ENCODE measurements around the gene EVPL.
"Not testable (repeated sequence)": the region's sequence is repeated elsewhere in the genome, so short reads cannot be mapped to it uniquely, and the experiment has no call there.

EVPL gene

DNA sequence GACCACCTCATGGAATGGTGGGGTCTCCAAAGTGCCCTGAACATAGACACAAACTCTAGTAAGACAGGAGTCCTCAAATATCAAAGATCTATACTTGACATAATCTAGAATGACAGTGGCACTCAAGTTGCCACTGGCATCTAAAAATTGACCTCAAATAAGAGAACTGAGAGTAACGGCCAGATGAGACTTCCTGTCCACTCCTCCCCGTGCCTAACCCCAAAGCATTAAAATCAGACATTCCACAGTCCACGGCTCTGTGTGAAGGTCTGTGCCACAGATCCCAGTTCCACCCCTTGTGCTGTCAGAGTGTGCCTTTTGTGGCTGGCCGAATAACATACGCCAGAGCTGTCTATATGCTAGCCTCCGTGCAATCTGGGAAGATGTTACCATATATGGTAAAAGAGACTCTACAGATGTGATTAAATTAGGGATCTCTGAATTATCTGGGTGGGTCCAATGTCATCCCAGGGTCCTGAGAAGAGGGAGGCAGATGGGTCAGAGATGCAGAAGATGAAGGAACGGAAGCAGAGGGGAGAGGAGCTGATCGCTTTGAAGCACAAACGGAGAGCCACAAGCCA lies 21.0 kb upstream of the EVPL start:
- no peak for DNase-seq

DNA sequence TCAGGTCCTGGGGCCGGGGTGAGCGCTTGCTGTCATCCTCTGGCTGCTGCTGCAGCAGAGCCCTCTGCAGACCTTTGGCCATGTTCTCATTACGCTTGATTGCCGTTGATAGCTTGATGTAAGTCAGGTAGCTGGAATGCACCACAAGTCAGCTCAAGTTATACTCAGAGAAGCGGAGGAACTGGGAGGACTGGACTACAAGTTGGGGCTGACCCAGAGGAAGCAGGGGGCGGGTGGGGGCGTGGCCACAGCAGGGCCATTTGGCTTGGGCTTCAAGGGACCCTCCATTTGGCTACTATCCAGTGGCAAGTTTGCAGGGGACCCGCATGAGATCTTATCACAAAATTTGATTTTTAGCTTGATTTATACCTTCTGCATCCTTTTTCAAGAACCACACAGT lies 19.0 kb upstream of the EVPL start:
- DNase-seq, result no peak

DNA sequence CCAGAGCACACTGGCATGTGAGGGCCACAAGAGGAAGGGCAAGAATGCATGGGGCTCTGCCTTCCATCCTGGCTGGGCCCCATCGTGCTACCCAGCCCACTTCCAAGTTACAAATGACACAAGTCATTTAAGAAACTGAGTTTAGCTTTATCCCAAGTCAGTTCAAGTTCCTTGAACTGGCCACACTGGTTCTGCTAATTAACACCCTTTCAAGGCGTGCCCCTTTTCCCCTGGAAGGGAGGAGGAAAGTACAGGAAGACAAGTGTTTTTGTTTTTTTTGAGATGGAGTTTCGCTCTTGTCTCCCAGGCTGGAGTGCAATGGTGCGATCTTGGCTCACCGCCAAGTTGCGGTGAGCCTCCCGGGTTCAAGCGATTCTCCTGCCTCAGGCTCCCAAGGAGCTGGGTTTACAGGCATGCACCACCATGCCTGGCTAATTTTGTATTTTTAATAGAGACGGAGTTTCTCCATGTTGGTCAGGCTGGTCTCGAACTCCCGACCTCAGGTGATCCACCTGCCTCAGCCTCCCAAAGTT lies 17.4 kb upstream of the EVPL start:
- not testable (repeated sequence) for DNase-seq

DNA sequence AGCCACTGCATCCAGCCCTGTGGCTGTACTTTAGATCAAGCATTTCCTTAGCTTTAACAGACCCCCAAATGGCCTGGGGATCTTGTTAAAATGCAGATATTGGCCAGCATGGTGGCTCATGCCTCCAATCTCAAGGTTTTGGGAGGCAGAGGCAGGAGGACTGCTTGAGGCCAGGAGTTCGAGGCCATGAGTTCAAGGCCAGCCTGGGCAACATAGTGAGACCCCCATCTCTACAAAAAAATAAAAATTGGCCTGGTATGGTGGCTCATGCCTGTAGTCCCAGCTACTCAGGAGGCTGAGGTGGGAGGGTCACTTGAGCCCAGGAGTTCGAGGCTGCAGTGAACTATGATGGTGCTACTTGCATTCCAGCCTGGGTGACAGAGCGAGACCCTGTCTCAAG lies 15.8 kb upstream of the EVPL start:
- DNase-seq, result not testable (repeated sequence)

DNA sequence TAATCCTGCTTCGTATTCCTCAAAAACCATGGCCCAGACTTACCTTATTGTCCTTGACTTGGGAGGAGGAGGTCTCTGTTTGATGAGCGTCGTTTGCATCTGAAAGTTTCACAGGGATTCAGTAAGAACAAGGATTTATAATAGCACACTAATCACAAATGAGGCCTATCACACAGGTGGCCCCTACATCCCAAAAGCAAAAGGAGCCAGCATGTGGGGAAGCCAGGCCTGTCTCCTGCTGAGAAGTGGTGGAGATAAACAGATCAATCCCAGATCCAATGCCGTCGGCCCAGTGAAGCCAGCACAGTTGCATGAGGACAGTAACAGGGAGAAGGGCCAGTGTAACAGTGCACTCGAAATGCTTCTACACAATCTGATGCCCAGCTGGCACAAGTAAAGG lies 13.3 kb upstream of the EVPL start:
- DNase-seq, result no peak

DNA sequence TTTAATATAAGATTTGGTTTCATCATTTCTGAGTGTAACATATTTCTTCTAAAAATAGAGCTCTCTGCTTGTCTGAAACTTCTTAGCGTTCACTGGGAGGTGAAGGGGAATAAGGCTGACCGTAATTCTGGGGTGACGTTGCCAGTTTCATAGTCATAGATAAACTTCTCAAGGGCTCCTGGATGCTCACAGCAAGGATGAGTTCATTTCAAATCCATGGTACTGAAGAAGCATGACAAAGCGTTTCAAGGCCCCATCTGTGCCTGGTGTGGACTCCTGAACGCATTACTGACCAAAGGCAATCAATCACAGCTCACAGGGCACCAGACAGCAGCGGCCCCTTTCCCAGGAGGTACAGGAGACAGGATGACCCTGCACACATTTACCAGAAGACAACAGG lies 12.0 kb upstream of the EVPL start:
- no peak for DNase-seq

DNA sequence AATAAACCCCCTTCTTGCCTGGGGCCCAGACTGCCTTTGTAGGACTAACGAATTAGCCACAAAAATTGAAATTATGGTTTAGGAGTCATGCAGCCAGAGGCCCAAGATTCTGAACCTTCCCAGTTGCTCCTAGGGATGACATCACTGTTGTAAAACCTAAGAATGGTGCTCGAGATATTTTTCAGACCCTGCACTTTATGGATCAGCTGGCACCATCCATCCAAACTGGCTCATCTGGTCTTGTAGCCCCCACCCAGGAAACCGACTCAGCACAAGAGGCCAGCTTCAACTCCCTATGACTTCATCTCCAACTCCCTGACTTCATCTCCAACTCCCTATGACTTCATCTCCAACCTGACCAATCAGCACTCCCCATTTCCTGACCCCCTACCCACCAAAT lies 10.9 kb upstream of the EVPL start:
- DNase-seq, result no peak

DNA sequence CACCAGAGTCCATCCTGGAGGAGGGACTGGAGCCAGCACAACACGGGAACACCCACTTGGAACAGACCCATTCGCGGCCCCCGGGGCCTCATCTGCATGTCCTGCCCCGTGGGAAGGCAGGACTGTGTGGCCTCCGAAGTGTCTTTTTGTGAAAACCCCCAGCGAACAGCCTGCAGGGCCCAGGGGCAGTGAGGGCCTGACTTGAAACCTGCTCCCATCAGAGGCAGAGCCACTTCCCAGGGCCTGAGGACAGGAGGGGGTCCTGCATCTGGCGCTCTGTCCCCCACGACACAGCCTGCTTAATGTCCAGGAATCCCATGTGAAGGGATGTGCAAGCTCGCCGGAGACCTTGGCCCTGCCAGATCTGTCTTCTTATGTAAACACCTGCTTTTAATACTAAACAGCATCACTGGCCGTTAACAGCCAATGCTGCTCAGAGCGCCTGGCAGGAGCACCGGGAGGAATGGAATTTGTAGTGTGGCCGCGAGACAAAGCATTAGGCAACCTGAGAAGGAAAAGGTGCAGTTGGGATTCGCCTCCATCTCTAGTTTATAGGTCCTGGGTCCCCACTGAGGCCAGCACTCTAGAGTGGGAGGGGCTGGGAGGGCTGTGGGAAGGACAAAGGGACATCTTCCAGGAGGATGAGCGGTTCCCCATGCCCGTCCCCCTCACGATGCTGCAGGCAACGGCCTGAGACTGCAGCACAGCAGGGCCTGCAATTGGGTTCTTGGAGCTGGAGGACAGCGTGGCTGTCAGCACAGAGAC lies 9.6 kb upstream of the EVPL start:
- DNase-seq, result no peak

DNA sequence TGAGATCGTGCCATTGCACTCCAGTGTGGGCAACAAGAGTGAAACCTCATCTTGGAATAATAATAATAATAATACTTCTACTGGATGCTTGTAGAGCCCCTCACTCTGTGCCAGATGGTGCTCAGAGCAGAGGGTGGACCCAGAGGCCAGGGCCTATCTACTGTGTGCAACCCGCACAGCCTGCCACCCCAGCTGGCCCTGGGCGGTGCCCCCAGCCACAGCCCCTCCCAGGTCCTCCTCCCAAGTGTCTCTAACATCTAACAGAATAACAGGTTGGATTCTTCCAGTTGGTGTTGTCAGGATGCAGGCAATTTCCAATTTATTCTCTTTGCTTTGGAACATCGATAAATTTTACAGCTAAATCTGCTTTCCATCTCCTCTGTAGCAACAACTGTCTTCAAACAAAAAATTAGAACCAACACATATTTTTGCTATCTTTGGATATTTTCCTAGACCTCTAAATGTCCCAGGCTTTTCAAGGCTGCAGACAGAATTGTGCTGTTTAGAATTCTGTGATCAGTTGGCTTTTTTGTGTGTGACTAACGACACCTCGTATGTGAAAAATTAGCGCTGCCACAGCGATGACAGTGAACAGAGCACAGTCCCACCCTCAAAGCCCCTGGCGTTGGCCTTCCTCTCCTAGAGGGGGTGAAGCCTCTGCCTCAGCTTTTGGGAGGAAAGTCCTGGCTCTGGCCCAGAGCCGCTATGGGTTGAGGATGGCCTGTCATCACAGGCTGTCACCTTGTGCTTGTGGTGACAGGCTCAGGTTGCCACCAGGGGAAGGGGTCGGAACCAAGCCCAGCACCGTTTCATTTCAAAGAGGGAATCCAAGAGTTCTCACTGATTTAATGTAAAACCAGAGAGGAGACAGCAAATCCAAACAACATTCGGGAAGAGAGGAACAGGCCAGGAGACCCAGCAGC lies 7.6 kb upstream of the EVPL start:
- DNase-seq, result no peak

DNA sequence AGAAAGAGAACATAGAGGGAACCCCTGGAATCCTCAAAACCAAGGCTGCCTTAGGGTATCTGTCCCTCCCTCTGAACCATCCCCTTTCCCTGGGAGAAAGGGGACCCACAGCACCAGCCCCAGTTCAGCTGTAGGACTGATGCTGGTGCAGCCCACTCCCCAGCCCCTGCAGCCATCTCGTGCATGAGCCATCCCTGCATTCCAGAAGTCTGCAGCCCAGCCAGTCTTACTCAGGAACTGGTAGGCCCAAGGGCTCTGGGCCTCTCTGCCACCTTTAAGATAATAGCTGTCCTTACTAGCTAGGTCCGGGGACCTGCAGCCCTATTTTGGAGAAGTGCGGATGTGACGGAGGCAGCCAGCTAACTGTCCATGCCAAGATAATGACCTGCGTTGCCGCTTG lies 6.0 kb upstream of the EVPL start:
- no peak for DNase-seq

DNA sequence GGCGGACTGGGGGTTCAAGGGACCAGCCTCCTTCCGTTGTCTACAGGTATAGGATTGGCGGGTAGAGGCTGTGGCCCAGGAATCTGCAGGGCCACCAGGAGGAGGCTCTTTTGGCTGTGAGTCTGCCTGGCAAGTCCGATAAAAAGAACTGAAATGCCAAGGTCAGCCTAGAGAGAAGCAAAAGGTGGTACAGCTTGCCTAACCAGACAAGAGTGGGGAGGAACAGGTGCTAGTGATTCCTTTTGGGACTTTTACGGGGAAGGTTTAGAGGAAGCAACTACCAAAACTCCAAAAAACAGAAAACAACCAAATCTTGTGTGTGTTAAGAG lies 5.6 kb upstream of the EVPL start:
- no peak for DNase-seq

DNA sequence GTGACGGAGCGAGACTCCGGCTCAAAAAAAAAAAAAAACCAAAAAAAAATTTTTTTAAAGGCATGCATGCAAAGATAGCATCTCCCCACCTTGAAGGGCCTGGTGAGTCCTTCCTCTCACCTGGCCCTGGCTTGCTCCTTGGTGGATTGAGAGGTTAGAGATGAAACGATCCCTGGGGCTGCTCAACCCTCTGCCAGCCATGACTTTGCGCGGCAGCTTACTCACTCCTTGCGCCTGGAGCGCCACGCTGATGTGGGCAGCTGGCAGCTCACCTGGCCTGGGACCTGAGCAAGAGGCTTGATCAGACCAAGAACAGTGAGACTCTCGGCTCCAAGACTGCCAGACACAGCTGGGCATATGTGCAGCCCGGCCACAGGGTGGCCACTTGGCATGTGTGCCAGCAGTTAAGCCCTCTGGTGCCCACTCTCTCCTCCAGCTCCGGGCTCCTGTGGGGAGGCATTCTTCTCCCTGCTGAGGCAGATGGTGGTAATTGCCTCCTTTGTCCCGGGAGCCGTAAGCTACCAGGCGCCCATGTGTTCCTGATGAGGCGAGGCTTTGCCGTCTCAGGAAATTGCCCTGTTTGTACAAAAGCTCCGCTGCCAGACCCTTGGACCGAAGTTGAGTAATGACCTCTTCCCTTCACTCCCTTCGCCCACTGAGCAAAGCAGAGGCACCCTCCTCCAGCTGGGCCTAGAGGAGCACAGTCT lies 5.1 kb upstream of the EVPL start:
- DNase-seq, result no peak

DNA sequence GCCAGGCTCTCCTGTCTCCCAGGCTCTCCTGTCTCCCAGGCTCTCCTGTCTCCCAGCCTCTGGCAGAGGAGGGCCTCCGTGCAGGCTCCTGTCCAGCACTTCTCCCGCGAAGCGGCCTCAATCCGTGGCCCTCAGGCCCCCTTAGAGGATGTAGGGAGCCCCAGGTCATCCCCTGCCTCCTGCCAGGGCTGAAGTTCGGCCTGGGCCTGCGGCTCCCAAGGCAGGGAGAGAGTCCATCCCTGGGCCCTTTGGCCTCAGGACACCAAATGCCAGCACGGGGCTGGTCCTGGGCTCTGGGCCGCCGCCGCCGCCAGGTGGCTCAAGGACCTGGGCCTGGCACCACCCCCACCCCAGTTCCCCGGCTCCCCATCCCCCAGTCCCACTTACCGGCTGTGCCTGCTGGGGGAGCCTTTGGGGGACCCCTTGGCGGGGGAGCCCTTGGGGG lies 370 bp downstream of the EVPL start:
- no peak for DNase-seq

DNA sequence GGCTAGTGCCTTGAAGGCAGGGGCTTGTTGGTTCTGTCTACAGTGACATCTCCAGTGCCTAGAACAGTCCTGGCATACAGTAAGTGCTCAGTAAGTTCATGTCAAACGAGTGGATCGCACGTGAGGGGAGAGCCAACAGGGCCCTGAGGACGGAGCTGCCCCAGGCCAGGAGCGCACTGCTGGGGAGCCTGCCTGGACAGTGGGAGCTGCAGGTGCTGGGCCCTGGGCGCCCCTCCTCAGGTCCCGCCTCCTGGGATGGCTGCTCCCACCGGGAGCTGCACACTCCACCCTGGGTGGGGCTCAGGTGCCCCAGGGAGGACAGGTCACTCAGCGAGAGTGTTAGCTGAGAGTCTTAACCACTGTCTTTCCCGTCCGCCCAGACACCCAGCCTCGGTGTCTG lies 1.8 kb downstream of the EVPL start:
- no peak for DNase-seq

DNA sequence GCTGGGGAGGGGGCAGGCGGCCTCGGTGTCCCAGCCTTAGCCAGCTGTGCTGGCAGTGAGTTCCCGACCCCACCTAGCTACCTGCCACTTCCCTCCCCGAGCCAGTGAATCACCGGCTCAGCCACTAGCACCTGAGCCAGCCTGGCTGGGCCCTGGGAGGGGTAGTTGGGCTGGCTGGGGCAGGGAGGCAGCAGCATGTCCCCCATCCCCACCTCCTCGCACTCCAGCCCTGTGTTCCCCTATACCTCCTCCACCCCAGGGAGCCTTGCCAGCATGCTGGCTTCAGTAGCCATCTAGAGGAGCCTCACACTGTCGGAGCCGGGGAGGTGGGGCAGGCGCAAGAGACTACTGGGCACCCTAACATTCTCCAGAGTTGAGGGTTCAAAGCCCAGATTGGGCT lies 2.8 kb downstream of the EVPL start:
- DNase-seq, result no peak

DNA sequence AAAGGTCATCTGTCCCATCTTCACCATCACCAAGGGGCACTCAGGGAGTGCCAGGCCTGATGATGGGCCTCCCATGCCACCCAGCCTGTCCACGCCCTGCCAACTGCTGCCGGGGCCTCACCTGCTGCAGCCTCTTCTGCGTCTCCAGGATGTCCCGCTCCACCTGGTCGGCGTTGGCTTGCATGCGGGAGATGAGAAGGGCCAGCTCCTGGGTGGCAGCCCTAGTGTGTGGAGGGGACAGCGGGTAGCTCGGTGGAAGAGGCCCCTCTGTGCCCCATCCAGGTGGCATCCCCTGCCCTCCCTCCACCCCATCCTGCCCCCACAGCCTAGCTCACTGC lies 3.2 kb downstream of the EVPL start:
- DNase-seq, result no peak

DNA sequence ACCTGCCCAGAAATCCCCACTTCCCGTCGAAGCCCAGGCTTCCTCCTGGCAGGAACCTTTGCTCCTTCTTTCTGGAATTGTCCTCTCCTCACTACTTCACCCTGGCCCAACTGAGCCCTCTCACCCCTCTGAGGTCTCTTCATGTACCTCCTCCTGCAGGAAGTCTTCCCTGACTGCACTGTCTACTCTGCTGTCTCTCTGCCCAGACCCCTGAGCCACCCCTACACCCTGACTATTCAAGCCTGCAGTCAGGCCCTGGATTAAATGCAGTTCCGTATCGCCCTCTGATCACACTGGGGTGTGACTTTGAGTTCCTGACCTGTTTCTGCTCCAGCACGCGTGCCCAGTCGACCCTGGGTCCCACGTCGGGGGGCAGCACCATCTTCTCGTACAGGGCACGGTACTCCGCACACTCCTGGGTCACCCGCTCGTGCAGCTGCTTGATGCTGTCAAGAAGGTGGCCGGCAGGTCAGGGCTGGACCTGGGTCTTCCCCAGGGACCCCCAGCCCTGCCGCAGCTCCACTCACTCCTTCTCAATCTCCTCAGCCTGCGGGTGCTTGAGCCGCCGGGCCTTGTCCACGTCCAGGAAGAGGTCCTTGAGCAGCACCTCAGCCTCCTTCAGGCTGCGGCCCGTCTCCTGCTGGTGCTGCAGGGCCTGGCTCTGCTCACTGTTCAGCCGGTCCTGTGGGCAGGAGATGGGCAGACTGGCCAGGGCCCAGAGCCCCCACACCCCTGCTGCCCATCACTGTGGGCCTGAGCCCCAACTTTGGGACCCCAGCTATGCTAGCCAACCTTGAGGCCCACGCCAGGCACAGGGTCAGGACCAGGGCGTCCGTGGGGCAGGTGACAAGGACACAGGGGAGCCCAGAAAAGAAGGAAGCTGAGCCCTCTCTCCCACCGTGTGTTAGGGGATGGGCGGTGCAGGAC lies 3.9 kb downstream of the EVPL start:
- DNase-seq, result no peak

DNA sequence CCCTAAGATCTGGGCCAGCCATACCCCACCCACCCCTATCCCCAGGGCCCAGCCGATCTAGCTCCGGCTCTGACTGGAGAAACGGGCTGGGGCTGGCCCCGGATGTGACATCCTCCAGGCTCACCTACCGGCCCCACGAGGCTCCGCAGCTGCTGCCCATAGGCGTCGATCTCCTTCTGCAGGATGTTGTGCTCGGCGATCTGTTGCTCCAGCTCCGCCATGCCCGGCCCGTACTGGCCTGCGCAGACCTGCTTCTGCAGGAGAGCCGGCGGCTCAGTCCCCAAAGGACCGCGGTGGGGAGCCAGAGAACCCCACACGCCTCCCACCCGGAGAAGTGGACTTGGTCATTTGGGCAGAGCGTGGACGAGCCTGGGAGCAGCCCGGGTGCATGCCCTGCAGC lies 4.8 kb downstream of the EVPL start:
- no peak for DNase-seq

DNA sequence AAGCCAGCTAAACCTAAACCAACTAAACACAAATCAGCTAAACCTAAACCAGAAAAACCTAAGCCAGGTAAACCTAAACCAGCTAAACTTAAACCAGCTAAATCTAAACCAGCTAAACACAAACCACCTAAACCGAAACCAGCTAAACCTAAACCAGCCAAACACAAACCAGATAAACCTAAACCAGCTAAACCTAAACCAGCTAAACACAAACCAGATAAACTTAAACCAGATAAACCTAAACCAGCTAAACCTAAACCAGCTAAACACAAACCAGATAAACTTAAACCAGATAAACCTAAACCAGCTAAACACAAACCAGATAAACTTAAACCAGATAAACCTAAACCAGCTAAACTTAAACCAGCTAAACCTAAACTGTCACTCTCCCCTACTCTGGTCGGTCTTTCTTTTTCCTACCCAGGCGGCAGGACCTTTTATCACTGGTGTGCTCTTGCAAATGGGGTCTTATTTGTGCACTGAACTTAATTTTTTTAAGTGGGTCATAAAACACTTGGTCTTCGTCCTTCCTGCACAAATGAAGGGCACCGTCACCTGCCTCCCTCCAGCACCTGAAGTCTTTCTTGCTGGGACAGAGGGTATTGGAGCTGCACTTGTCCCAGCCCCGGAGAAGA lies 7.2 kb downstream of the EVPL start:
- no peak for DNase-seq

DNA sequence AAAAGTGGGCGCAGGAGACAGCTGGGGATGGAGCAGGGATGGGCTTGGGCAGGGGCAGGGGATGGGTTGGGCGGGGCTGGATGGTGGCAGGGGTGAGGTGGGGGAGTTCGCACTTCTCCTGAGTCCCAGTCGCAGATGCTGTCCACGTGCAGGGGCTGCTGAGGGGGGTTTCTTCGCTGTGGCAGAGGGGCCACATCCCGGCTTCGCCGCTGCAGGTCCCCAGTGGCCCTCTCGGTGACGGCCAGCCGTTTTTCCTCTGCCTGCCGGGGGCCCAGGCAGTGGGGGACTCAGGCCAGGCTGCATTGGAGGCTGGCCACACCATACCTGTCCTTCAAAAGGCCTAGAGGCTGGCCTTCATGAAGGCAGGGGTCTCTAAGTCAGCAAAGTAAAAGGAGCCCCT lies 8.3 kb downstream of the EVPL start:
- no peak for DNase-seq

DNA sequence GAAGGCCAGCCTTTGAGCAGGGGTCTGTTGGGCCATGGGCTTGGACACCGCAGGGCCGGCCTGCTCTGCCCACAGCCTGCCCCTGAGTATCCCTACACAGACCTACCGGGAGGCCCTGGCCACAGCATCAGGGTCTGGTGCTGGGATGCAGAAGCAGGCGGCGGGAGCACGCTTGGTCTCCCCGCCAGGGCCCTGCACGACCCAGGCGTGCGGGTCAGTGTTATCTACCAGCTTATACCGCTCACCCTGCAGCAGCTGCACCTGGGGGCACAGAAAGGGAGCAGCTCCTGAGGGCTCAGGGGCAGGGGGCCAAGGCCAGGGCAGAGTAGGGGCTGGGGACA lies 8.8 kb downstream of the EVPL start:
- no peak for DNase-seq
